Measurements from ENCODE around the gene CACUL1. TPM values are rescaled to one million over a fixed set of nuclear protein-coding genes. Genes with fewer than 3 reads are reported as not detected.

CACUL1 gene
- total RNA-seq, 1 experiment from 2014 or later = 38.5 TPM

GRCh38 chr10:118781541-118781940 lies 26.8 kb upstream of the CACUL1 start:
- Histone ChIP-seq H2BK12ac (ENCODE audit: insufficient read length, low read depth, low read length) (no peak overlapping the region), H3K79me2 (ENCODE audit: insufficient read depth, low read length) (no peaks in the 10 kb centered on the region), H3K27me3 (ENCODE audit: insufficient read depth, low read length) (no peaks in the 10 kb centered on the region), H3K79me1 (ENCODE audit: insufficient read depth, low read depth, low read length, poor library complexity, severe bottlenecking) (no peaks in the 10 kb centered on the region), H4K8ac (replicated peaks; ENCODE audit: insufficient read length, low read depth, low read length) (no peak overlapping the region), H2BK120ac (ENCODE audit: low read depth, low read length, poor library complexity, severe bottlenecking) (no peak overlapping the region), H3T11ph (ENCODE audit: low read length) (no peak overlapping the region), H3K4ac (ENCODE audit: low read depth, low read length) (no peak overlapping the region), H3K9ac (ENCODE audit: extremely low read depth, insufficient read length, low read length) (no peak overlapping the region), H3K4me2 (ENCODE audit: insufficient read depth, insufficient read length, low read length) (no peak overlapping the region), H3K9me3 (ENCODE audit: control insufficient read depth, low read depth, low read length) (no peaks in the 10 kb centered on the region), H2BK15ac (ENCODE audit: low read depth, low read length) (no peak overlapping the region), H3K4me1 (ENCODE audit: insufficient read depth, low read length) (no peaks in the 10 kb centered on the region), H3K23ac (ENCODE audit: insufficient read length, low read depth, low read length) (no peak overlapping the region), H4K20me1 (ENCODE audit: control insufficient read depth, insufficient read depth, insufficient read length) (no peaks in the 10 kb centered on the region), H3K18ac (ENCODE audit: insufficient read length, low read depth, low read length) (no peak overlapping the region), H3K14ac (ENCODE audit: insufficient read depth, low read length) (no peak overlapping the region), H4K91ac (ENCODE audit: insufficient read length, low read depth, low read length) (no peak overlapping the region), H3K27ac (ENCODE audit: insufficient read length, low read depth, low read length) (no peak overlapping the region), H2AFZ (ENCODE audit: low read length) (no peak overlapping the region), H2BK5ac (ENCODE audit: insufficient read length, low read length) (no peak overlapping the region), H3K23me2 (ENCODE audit: insufficient read length, low read depth, low read length, poor library complexity, severe bottlenecking) (no peaks in the 10 kb centered on the region), H3K56ac (ENCODE audit: insufficient read length, low read depth, low read length) (no peak overlapping the region), H4K5ac (ENCODE audit: insufficient read length, low read depth, low read length) (no peak overlapping the region), H2AK5ac (ENCODE audit: insufficient read length, low read length) (no peak overlapping the region), H2BK20ac (ENCODE audit: low read depth, low read length, poor library complexity, severe bottlenecking) (no peak overlapping the region)
- Mint-ChIP-seq H3K36me3 (ENCODE audit: insufficient read depth in 1 of 3, low read depth in 3 of 3) (peaks cover 0 to 5% (median 2%) of the 10 kb centered on the region in 3 experiments; a peak in 3 of 7 replicates), H3K4me1 (peaks cover 0 to 6% of the 10 kb centered on the region in 2 experiments; a peak in 2 of 4 replicates), H3K9me3 (peaks cover 4 to 13% of the 10 kb centered on the region in 2 experiments), H3K27me3 (ENCODE audit: low read depth) (peaks cover 4% of the 10 kb centered on the region), H3K4me3 (no peak overlapping the region), H3K27ac (no peak overlapping the region)
- no CpG with 5 or more reads among the region's 4 CpGs for WGBS (ENCODE audit: extremely low coverage, insufficient read length, low lambda C conversion rate)
- DNase-seq = no peak
- TF ChIP-seq CTCF (conservative IDR thresholded peaks at IDR 0.05) = no peak

Data from H9 (cell line).